Naive thymus-derived CD8-positive, alpha-beta T cell (primary cell): ENCODE data around the gene MRNIP. TPM values are rescaled to one million over a fixed set of nuclear protein-coding genes. Genes with fewer than 3 reads are reported as not detected.
A peak's percentile ranks its signal among the peaks of the same experiment; 100 is the strongest.
"Not testable (repeated sequence)": the region's sequence is repeated elsewhere in the genome, so short reads cannot be mapped to it uniquely, and the experiment has no call there.

Experiments
- ATAC-seq, 2 donors: fragments of 150-1000 bp; cut with Tn5 transposase in 1 of 2; sonication (Bioruptor Pico), chemical (Tn5 transposase) in 1 of 2; 1 replicate in 1 of 2; 2 replicates in 1 of 2; pipeline ENCODE4 v1.10.0; 2021; ENCODE audit warnings: mild to moderate bottlenecking in 2 of 2, moderate library complexity in 2 of 2
- POLR2A ChIA-PET: fragments of 350-600 bp; sonication (Branson Sonifier 250); formaldehyde crosslinking; loops from one replicate; lab custom pipeline; 2021; ENCODE audit warnings: antibody characterized with exemption; lab: Charles Lee
- DNase-seq, 10 donors: peaks; one replicate each; pipeline versions ENCODE4 v3.0.0 to v3.0.0-alpha.2; 2020 to 2022
- H3K27ac Mint-ChIP-seq, 10 donors: one replicate each; pipeline ENCODE4 v1.8.0; 2020 to 2022; ENCODE audit warnings: mild to moderate bottlenecking in 10 of 10, mixed read lengths in 10 of 10, moderate library complexity in 4 of 10, inconsistent platforms in 1 of 10
- H3K27me3 Mint-ChIP-seq, 5 donors: one replicate each; pipeline ENCODE4 v1.8.0; 2021 to 2022; ENCODE audit warnings: mixed read lengths in 5 of 5
- H3K36me3 Mint-ChIP-seq, 3 donors: one replicate each; pipeline ENCODE4 v1.8.0; 2020 to 2022; ENCODE audit warnings: mixed read lengths in 3 of 3, mild to moderate bottlenecking in 2 of 3, inconsistent platforms in 1 of 3
- H3K4me1 Mint-ChIP-seq, 4 donors: one replicate each; pipeline ENCODE4 v1.8.0; 2021 to 2022; ENCODE audit warnings: mixed read lengths in 4 of 4
- H3K4me3 Mint-ChIP-seq, 10 donors: one replicate each; pipeline ENCODE4 v1.8.0; 2020 to 2022; ENCODE audit warnings: mild to moderate bottlenecking in 10 of 10, mixed read lengths in 10 of 10, moderate library complexity in 6 of 10, inconsistent platforms in 1 of 10
- H3K9me3 Mint-ChIP-seq, 9 donors: one replicate each; pipeline ENCODE4 v1.8.0; 2020 to 2022; ENCODE audit warnings: mixed read lengths in 9 of 9, mild to moderate bottlenecking in 3 of 9, inconsistent platforms in 1 of 9, moderate library complexity in 1 of 9
- polyA plus RNA-seq, 3 donors: library from polyadenylated mRNA; unstranded; fragments of 300-500 nt; fragmentation: Illumina TruSeq; gene quantifications; one replicate each; pipeline ENCODE4 v1.2.3, GENCODE V29; 2021
- total RNA-seq, 8 experiments: library from RNA in 2 of 8; stranded (reverse) in 2 of 8; gene quantifications; one replicate each; pipeline ENCODE4 v1.2.3 and lab custom pipeline; 2021 to 2026

The MRNIP gene
- total and polyA plus RNA-seq, 5 experiments from 2014 or later: 13.6 to 122 (median 18.5) TPM

DNA sequence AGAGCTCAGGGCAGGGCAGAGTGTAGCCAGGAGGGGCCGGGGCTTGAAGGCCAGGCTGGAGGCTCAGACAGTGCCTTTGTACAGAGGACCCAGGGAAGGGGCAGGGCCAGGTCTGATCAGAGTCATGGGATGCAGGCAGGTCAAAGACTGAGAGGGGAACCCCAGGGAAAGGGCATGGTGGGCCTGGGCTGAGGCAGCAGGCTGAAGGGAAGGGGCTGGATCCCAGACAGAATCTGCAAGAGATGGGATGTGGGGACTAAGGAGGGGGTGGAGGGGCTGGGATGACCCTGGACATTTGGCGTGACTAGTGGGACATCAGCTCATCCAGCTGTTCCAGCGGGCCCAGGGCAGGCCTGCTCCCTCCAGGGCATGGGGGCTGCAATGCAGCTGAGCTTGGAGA, 15.5 kb upstream of the MRNIP start:
- Mint-ChIP-seq H3K4me1 (peaks cover 0 to 3% (median 0%) of the 10 kb centered on the region in 4 donors), H3K9me3 (no peaks in the 10 kb centered on the region), H3K27ac (no peak overlapping the region), H3K36me3 (peaks cover 0 to 43% (median 13%) of the 10 kb centered on the region in 3 donors), H3K27me3 (no peaks in the 10 kb centered on the region), H3K4me3 (no peak overlapping the region)
- ATAC-seq (no peak), DNase-seq (no peak)
- POLR2A ChIA-PET: interaction anchor here (0.6 kb wide), 1 partner anchor 30 kb away, joined by 3 read pairs; no protein-coding TSS in a partner anchor

DNA sequence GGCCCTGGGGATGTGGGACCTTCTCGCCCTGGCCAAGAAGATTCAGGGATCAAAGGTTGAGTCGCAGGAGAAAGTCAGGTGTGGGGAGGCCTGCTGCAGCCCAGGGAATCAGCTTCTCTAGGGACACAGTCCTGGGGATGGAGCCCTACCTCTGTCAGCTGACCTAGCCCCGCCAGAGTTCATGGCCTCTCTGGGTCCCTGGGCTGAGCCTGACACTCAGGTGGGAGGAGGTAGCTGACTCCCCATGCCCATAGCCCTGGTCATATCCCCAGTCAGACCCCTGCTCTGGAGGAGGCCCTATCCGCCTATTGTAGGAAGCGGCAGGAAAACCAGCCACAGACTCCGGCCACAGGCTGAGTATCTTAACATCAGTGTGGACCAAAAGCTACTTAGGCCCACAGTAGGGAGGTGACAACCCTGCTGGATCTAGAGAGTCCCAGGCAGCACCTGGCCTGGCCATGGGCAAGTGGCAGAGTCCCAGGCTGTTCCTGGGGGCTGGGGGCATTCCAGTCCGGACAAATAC, 15.0 kb upstream of the MRNIP start:
- Mint-ChIP-seq H3K4me1 (peaks cover 0 to 3% (median 0%) of the 10 kb centered on the region in 4 donors), H3K4me3 (no peak overlapping the region), H3K27me3 (no peaks in the 10 kb centered on the region), H3K27ac (no peak overlapping the region), H3K9me3 (no peaks in the 10 kb centered on the region), H3K36me3 (peaks cover 0 to 43% (median 13%) of the 10 kb centered on the region in 3 donors)
- DNase-seq (no peak), ATAC-seq (no peak)
- POLR2A ChIA-PET: interaction anchor here (0.6 kb wide), 1 partner anchor 31 kb away, joined by 3 read pairs; no protein-coding TSS in a partner anchor

- no peaks in the 10 kb centered on the region for H3K27me3 Mint-ChIP-seq
- POLR2A ChIA-PET: no interaction called here
- ATAC-seq: no peak
- peaks cover 0 to 3% (median 0%) of the 10 kb centered on the region in 4 donors for H3K4me1 Mint-ChIP-seq
- H3K4me3 Mint-ChIP-seq: no peak overlapping the region
- DNase-seq: no peak
- H3K9me3 Mint-ChIP-seq: no peaks in the 10 kb centered on the region
- H3K27ac Mint-ChIP-seq: no peak overlapping the region
- H3K36me3 Mint-ChIP-seq: peaks cover 0 to 47% (median 13%) of the 10 kb centered on the region in 3 donors
Measured at GRCh38 chr5:179872828-179873575, 14.4 kb upstream of the MRNIP start.

DNA sequence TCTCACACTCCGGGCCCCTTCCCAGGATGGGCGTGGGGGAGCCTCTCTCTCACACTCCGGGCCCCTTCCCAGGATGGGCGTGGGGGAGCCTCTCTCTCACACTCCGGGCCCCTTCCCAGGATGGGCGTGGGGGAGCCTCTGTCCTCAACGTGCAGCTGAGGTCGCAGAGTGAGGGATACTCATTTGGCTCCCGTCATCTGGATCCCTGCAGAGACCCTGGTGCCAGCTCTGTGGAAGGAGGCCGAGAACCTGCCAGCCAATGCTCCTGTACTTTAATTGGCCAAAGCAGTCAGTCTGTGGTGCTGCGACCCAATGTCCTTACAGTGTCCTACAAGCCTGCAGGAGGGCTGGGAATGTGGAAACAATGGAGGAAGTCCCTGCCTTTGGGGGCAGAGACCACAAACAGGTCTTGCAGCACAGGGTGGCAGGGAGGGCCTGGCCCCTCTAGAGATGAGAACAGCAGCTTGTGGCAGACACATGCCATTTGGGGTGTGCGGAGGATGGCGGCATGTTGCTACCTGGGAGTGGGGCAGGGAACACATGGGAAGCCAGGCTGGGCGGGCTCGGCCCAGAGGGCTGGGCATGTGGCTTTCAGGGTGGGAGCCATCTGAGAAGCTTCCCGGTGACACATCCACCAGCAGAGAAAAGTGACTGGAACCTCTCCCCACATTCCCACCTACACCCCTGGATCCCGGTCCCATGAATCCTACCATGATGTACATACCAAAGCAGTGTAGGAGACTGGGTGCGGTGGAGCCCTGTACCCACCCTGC, 13.6 kb upstream of the MRNIP start:
- no peak overlapping the region for H3K4me3 Mint-ChIP-seq
- no peaks in the 10 kb centered on the region for H3K9me3 Mint-ChIP-seq

GRCh38 chr5:179871533-179871932, 12.9 kb upstream of the MRNIP start:
- DNase-seq, H3K27me3 Mint-ChIP-seq, H3K4me3 Mint-ChIP-seq, ATAC-seq, H3K27ac Mint-ChIP-seq, H3K9me3 Mint-ChIP-seq, H3K4me1 Mint-ChIP-seq: not testable (repeated sequence)
- POLR2A ChIA-PET: interaction anchor here (1.1 kb wide), 1 partner anchor 54 kb away, joined by 5 read pairs; no protein-coding TSS in a partner anchor
- peaks cover 0 to 44% (median 13%) of the 10 kb centered on the region in 3 donors for H3K36me3 Mint-ChIP-seq

More for the DNA sequence above, 13.6 kb upstream of the MRNIP start:
- H3K36me3 Mint-ChIP-seq: peaks cover 0 to 44% (median 13%) of the 10 kb centered on the region in 3 donors
- no peak overlapping the region for H3K27ac Mint-ChIP-seq
- H3K27me3 Mint-ChIP-seq: no peaks in the 10 kb centered on the region
- DNase-seq: no peak
- POLR2A ChIA-PET: no interaction called here
- no peaks in the 10 kb centered on the region for H3K4me1 Mint-ChIP-seq
- ATAC-seq: no peak

GRCh38 chr5:179870952-179871351, 12.3 kb upstream of the MRNIP start:
- POLR2A ChIA-PET: interaction anchor here (1.1 kb wide), 1 partner anchor 53 kb away, joined by 5 read pairs; no protein-coding TSS in a partner anchor
- Mint-ChIP-seq H3K27ac (peak overlapping the region in 1 of 10 donors; percentile 28), H3K36me3 (peaks cover 0 to 38% (median 11%) of the 10 kb centered on the region in 3 donors), H3K27me3 (no peaks in the 10 kb centered on the region), H3K4me3 (no peak overlapping the region), H3K4me1 (no peaks in the 10 kb centered on the region), H3K9me3 (no peaks in the 10 kb centered on the region)
- ATAC-seq (no peak), DNase-seq (no peak)

DNA sequence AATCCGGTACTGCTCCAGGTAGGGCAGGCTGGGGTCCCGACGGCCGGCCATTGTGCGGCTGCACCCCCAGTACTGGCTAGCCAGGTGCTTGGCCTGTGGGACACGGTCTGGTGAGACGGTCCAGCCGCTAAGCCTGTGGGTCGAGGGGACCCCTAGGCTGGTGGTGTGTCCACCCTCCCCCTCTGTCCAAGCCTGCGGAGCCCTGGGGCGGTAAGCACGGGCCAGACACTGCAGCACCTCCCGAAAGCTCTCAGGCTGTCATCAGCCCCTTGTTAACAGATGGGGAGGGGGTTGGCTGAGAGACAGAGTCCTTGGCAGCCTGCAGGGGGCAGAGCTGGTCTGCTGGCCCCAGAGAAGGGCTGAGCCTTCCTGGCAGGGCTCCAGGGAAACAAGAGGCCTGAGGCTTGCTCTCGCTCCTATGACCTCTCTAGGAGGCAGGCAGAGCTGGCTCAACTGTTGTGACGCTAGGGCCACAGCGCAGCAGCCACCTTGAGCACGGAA, 11.8 kb upstream of the MRNIP start:
- no peak overlapping the region for H3K27ac Mint-ChIP-seq
- no peak for ATAC-seq
- peaks cover 0 to 34% (median 10%) of the 10 kb centered on the region in 3 donors for H3K36me3 Mint-ChIP-seq
- H3K9me3 Mint-ChIP-seq: no peaks in the 10 kb centered on the region
- H3K4me1 Mint-ChIP-seq: no peaks in the 10 kb centered on the region
- no peak overlapping the region for H3K4me3 Mint-ChIP-seq
- DNase-seq: no peak
- POLR2A ChIA-PET: interaction anchor here (1.1 kb wide), 1 partner anchor 53 kb away, joined by 5 read pairs; no protein-coding TSS in a partner anchor
- no peaks in the 10 kb centered on the region for H3K27me3 Mint-ChIP-seq

DNA sequence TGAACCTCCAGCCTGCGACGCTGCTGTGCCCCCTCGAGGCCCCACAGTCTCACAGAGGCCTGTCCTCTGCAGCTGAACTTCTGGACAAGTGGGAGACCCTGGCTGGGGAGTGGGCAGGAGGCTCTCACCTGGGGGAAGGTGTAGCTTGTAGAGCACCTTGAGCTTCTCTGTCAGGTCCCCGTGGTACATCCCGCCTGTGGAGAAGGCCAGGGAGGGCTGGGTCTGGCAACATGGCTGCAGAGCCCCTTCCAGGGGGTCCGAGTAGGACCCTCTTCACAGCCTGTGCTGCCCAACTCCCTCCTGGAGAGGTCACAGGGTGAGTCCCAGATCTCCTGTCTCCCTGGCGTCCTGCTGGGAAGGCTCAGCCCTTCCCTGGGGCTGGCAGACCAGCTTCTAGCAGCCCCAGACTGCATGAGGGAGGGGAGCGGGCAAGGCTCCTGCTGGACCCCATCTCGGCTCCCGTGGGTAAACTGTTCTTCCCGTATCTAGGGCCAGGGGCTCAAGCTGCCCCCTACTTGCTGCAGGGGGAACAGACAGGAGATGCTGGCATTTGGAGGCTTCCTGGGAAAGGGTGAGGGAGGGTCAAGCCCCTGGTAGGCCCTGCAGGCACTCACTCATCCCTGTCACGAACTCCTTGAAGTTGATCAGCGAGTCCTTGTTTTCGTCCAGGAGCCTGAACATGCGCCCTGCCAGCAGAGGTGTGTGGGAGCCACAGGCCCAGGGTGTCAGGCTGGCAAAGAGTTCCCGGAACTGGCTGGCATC, 11.2 kb upstream of the MRNIP start:
- peaks cover 0 to 31% (median 8%) of the 10 kb centered on the region in 3 donors for H3K36me3 Mint-ChIP-seq
- no peaks in the 10 kb centered on the region for H3K27me3 Mint-ChIP-seq
- no peak for DNase-seq
- H3K9me3 Mint-ChIP-seq: no peaks in the 10 kb centered on the region
- no peaks in the 10 kb centered on the region for H3K4me1 Mint-ChIP-seq
- no peak overlapping the region for H3K4me3 Mint-ChIP-seq
- POLR2A ChIA-PET: no interaction called here
- no peak for ATAC-seq
- H3K27ac Mint-ChIP-seq: no peak overlapping the region

GRCh38 chr5:179869101-179869500, 10.5 kb upstream of the MRNIP start:
- Mint-ChIP-seq H3K27ac (peak overlapping the region in 1 of 10 donors; percentile 48), H3K4me3 (no peak overlapping the region), H3K36me3 (peaks cover 0 to 27% (median 8%) of the 10 kb centered on the region in 3 donors), H3K9me3 (no peaks in the 10 kb centered on the region), H3K4me1 (no peaks in the 10 kb centered on the region), H3K27me3 (no peaks in the 10 kb centered on the region)
- POLR2A ChIA-PET: no interaction called here
- DNase-seq (no peak), ATAC-seq (no peak)

- Mint-ChIP-seq H3K36me3 (peaks cover 0 to 24% (median 8%) of the 10 kb centered on the region in 3 donors), H3K9me3 (no peaks in the 10 kb centered on the region), H3K4me1 (no peaks in the 10 kb centered on the region), H3K4me3 (no peak overlapping the region), H3K27me3 (no peaks in the 10 kb centered on the region), H3K27ac (peak overlapping the region in 4 of 10 donors; percentile 41 to 79 (median 52))
- DNase-seq: no peak
- POLR2A ChIA-PET: no interaction called here
- ATAC-seq: no peak
Measured at GRCh38 chr5:179868541-179868940, 9.9 kb upstream of the MRNIP start.

DNA sequence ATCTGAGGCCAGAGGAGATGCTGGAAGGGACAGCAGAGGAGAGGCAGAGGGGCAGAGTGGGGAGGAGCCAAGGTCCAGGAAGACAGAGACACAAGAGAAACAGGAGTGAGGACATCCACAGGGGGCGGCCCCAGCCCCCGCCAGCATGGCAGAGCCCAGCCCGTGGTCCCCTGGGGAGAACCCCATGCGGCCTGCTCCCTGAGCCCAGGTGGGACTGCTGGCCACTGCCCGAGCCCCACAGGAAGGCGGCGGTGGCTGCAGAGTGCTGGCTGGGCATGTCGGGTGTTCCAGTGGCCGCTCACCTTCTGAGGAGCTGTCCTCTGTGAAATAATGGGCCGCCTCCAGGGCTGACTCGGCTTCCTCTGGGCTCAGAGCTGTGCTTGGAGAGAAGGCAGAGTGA, 8.9 kb upstream of the MRNIP start:
- ATAC-seq (no peak), DNase-seq (no peak)
- POLR2A ChIA-PET: no interaction called here
- no peaks in the 10 kb centered on the region for H3K9me3 Mint-ChIP-seq
- no peaks in the 10 kb centered on the region for H3K27me3 Mint-ChIP-seq
- H3K4me1 Mint-ChIP-seq: peaks cover 0 to under 1% (median 0%) of the 10 kb centered on the region in 4 donors
- peaks cover 0 to 28% (median 8%) of the 10 kb centered on the region in 3 donors for H3K36me3 Mint-ChIP-seq
- peak overlapping the region in 4 of 10 donors; percentile 52 to 88 (median 74) for H3K27ac Mint-ChIP-seq
- no peak overlapping the region for H3K4me3 Mint-ChIP-seq

DNA sequence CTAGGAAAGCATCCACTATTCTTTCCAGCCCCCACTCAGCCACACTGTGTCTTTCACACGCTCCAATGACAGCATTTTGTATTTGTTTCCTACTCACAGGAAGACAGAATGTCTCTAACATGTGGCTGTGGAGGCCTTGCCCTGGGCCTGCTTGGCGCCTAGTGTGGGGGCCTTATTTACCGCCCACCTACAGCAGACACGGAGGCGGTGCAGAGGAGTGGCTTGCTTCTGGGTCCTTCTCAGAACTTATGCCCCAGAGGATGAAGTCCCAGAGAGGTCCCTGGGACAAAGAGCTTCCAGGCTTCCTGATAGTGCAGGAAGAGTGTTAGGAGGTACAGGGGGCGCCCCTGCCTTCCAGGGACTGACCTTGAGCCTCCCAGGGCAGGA, 8.5 kb upstream of the MRNIP start:
- no peak overlapping the region for H3K4me3 Mint-ChIP-seq
- H3K9me3 Mint-ChIP-seq: no peaks in the 10 kb centered on the region
- ATAC-seq: no peak
- peak overlapping the region in 7 of 10 donors; percentile 26 to 88 (median 68) for H3K27ac Mint-ChIP-seq
- peaks cover 0 to 25% (median 8%) of the 10 kb centered on the region in 3 donors for H3K36me3 Mint-ChIP-seq
- POLR2A ChIA-PET: no interaction called here
- H3K4me1 Mint-ChIP-seq: peaks cover 0 to 2% (median 0%) of the 10 kb centered on the region in 4 donors
- no peaks in the 10 kb centered on the region for H3K27me3 Mint-ChIP-seq
- DNase-seq: no peak
